Kidney glomerular epithelial cell (primary cell): ENCODE data around the gene PPP1R14C.
"Not testable (repeated sequence)": the region's sequence is repeated elsewhere in the genome, so short reads cannot be mapped to it uniquely, and the experiment has no call there.

Experiments used
- DNase-seq: peaks from one replicate; lab custom pipeline; 2025; lab: John Stamatoyannopoulos, UW

Gene PPP1R14C

GRCh38 chr6:150169181-150169580 lies 26.3 kb downstream of the PPP1R14C start:
- no peak for DNase-seq

- DNase-seq: peak; percentile 60
Measured at GRCh38 chr6:150169609-150170008, 26.8 kb downstream of the PPP1R14C start.

DNA sequence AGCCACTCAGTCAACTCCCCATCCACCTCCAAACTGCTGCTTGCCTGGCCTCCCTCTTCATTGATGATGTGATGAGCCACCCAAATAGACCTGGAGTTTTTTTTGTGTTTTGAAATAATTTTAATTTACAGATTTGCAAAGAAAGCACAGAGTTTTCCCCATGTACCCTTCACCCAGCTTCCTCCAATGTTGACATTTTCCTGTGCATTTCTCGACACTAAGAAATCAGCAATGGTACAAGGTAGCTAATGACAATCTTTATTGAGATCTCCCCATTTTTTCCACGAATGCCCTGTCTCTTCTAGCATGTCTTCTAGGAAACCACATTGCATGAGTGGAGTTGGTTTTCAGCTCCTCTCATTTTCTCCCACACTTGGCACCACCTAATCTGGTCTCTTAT lies 30.1 kb downstream of the PPP1R14C start:
- no peak for DNase-seq

DNA sequence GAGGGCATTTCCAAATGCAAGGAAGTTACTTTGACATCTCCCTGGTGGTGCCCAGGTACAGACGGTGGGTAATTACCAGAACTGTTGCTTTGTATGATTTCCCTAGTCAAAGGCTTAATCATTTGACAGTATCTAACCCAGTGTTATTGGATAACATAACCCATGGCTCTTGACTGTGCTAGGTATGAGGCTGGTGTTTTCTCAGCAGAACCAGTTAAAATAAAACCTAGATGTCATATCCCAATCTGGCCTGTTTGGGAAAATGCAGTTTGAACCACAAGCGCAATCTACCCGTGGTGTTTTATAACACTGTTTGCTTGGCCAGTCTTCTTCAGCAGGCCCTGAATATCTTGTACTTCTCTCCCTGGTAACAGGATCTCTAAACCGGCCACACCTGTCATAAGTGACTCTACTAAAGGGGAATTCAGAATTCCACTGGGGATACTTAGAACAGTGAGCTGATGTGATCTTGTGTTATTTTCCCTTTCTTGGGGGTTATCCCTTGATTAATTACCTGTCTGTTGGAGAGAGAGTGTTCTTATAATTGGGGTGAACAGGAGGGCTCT lies 32.8 kb downstream of the PPP1R14C start:
- no peak for DNase-seq

- DNase-seq: no peak
Measured at GRCh38 chr6:150176152-150176551, 33.3 kb downstream of the PPP1R14C start.

DNA sequence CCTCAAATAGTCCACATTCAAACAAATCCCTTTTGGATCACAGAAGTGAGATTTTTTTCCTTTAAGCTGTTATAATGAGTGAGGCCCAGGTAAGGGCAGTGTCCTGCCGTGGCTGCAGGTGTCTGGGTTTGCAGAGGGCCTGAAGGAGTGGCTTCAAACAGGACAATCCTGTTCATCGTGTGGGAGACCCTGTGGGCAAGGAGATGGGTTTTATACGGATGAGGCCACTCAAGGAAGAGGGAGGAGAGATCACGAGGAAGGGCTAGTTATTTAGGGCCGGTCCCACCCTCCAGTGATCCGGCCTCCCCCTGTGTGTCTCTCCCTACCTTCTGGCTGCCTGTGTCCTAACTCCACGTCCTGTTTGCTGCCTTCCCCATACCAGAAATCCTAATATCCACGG lies 33.8 kb downstream of the PPP1R14C start:
- no peak for DNase-seq

DNA sequence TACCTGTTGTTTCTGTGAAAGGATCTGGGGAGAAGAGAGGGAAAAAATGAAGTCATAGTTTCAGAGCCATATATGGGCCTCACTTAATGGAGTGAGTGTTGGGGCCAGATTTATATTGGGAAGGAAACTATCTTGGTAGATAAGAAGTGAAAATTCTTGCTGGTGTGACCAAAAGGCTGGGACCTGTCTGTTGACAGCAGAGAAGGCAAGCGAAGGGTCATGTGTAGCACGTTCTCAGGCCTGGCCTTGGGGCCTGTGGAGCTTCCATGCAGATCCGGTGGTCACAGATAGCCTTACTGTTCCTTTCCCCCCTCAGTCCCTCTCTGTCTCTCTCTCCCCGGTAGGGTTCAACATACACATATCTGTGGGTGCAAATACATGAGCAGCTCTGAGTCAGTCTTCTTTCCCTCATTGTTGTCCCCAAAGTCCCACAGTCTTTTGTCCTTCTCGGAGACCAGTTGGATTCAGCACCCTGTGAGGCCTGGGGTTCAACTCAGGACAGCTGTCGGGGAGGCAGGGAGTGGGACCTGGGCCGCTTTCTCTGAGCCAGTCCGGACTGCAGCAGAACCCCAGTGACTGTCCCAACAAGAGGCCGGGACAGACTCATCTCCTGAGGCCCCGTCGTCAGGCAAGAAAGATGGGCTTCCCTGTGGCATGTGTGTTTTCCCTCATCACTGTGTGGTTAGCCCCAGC lies 34.6 kb downstream of the PPP1R14C start:
- no peak for DNase-seq

- peak; percentile 90 for DNase-seq
Measured at GRCh38 chr6:150177952-150178520, 35.2 kb downstream of the PPP1R14C start.

GRCh38 chr6:150179030-150179429 lies 36.2 kb downstream of the PPP1R14C start:
- DNase-seq: no peak

GRCh38 chr6:150179907-150180424 lies 37.1 kb downstream of the PPP1R14C start:
- not testable (repeated sequence) for DNase-seq

GRCh38 chr6:150180517-150180916 lies 37.7 kb downstream of the PPP1R14C start:
- DNase-seq: no peak

- no peak for DNase-seq
Measured at GRCh38 chr6:150182460-150183078, 39.7 kb downstream of the PPP1R14C start.

DNA sequence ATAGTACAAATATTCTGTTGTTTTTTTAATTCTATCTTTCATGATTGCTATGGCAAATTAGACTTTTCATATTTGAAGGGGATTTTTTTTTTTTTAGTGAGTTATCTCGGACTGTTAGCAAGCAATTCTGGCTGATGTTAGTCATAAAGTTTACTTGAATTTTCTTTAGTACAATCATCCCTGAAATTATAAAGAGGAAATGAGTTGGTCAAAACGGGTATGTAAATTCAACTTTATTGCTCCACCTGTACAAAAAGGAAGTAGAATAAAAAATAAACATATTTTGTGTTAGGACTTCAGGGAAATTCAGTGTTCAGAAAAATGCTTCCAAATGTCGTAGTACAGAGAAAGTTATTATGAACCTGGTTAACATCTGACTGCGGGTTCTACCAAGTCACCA lies 40.3 kb downstream of the PPP1R14C start:
- DNase-seq: no peak

DNA sequence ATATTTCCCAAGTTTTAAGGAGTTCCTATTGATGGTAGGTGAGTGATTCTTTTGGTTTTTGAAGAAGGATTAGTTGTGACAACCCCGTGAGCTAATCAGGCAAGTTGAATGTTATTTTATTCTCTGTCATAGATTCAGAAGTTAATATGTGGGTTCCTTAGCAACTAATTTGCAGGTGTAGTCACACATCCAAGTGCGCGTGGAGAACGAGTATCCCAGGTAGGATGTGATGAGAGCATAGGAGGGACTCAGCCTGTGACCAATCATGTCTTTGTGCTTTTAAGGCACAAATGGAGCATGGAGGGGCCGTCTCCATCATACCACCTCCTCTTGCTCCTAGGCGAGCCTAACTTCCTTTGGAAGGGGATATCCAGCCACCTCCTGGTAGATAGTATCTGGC lies 41.1 kb downstream of the PPP1R14C start:
- DNase-seq: no peak

DNA sequence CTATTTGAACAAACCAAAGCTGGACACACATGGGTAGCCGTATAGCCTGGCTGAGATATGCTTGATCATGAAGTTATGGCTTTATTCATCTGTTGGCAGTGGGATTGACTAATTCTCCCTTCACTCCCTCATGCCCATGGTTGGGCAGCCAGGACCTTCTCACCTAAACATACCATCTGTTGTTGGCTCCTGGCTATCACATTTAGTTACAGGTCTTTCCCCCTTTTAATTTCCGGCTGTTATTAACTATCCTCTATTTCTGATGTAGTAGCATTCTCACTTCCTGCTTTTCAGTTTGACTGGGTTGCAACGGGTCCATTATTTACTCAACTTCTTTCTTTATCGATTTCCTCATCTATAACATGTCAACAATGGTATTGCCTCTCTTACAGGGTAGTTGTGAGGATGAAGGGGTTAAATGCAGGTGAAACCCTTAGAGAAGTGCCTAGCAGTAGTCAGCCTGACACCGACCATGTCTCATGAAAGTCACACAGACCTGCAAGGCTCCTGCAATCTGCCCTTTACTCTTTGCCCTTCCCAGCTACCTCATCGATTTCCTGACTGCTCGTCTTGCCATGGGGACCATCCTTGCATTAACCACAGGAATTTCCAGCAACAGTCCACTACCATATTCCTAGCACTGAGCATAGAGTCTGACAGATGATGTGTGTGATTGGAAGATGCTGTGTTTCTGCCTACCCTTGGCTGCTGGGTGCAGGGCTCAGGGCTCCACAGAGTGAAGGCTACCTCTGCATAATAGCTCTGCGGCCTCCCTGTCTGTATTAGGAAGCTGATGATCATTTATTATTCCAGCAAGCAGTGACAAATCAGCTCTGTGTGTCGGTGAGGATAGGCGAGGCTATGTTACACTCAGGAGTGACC lies 42.2 kb downstream of the PPP1R14C start:
- DNase-seq: no peak

- no peak for DNase-seq
Measured at GRCh38 chr6:150185732-150186117, 42.9 kb downstream of the PPP1R14C start.

DNA sequence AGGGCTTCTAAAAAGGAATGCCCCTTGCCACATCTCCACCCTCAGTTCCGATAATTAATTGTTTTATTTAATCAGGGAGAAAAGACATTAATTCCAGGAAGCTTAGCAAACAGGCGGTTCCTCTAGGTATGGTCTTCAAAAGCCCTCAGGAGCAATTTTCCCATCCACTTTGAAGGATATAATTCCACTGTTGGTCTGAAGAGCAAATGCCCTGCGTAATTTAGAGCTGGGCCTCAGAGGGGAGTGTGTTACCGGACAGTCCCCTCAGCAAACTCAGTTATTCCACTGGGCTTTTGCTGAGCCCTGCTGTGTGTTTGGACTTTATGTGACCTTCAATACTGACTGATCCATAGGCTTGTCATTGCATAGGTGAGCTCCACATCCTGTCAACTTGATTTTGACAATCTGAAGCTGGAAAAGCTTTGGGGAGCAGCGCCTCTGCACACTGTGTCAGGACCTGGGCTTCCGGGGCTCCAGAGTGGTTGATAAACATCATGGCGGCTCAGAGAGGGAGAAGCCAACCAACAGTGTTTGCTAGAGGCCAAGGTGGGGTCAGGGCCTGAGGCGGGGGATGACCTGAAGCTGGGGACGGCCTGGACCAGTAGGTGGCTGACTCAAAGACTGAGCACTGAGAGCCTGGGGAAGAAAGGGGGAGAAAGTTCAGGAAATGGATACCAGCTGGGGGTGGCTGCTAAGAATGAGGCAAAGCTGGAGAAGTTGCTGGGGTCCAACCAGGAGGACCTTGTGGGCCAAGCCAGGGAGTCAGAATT lies 43.5 kb downstream of the PPP1R14C start:
- no peak for DNase-seq

GRCh38 chr6:150187433-150187832 lies 44.6 kb downstream of the PPP1R14C start:
- DNase-seq: not testable (repeated sequence)

GRCh38 chr6:150189122-150189521 lies 46.3 kb downstream of the PPP1R14C start:
- DNase-seq: no peak

DNA sequence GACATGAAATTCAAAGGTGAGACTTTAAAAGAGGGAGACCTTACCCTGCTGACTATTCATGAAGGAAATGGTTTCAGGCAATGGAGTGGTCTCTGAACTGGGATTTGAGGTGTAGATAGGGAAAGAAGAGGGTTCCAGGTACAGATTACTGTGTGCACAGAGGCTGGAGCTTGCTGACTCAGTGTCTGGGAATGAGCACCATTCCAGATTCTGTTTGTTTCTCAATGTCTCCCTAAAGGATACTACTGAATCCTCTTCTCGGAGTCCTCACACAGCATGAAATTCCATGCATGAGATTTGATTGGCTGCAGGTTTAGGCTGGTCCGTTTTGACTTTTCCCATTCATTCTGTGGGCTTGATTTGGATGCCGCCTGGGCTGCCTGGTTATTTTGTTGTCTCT lies 49.0 kb downstream of the PPP1R14C start:
- peak; percentile 25 for DNase-seq

DNA sequence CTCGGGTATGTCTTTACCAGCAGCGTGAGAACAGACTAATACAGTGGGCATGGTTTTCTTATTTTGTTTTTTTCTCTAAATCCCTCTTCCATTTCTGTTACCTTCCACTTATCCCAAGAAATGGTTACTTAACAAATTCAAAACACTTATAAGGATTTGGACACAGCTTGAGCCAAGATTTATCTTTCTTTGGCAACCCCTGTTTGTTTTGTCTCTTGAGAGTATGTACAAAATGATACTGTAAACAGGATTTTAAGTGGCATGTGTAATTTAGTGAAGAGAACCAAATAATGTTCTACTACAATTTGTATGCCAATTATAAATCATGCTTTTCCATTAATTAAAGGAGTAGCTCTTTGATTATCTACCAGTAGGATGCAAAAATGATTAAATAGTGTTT lies 51.4 kb downstream of the PPP1R14C start:
- no peak for DNase-seq
